SK-N-SH (cell line): ENCODE data around the gene ISM1. TPM values are rescaled to one million over a fixed set of nuclear protein-coding genes. Genes with fewer than 3 reads are reported as not detected.

ENCODE experiments used
- CTCF ChIA-PET: fragments of 300-600, 350-600 bp; formaldehyde crosslinking; extraction: SDS; loops from one replicate; lab custom pipeline; 2021; lab: Yijun Ruan, JAX
- POLR2A ChIA-PET: fragments of 350-600 bp; sonication (Branson Sonifier 250); formaldehyde crosslinking; extraction: SDS; loops from one replicate; lab custom pipeline; 2020; ENCODE audit warnings: antibody characterized with exemption, inconsistent platforms; lab: Yijun Ruan, JAX
- DNase-seq: peaks from one replicate; pipeline ENCODE4 v3.0.0; 2012
- H2AFZ ChIP-seq: fragments of 200-600 bp; sonication (generic); 2 replicates; pipeline ENCODE4 v1.8.1; 2016; ENCODE audit warnings: antibody characterized with exemption, mild to moderate bottlenecking, low read depth
- H3F3A ChIP-seq: fragments of 200-600 bp; sonication (generic); replicated peaks from 2 replicates; pipeline ENCODE3; 2016; ENCODE audit warnings: antibody characterized with exemption, mild to moderate bottlenecking; ENCODE audit not compliant: insufficient read depth
- H3K27ac ChIP-seq, 2 experiments: fragments of 200-500 bp in 1 of 2; fragments of 200-600 bp in 1 of 2; sonication (Bioruptor generic) in 1 of 2; sonication (generic), shearing (Covaris generic) in 1 of 2; 2 replicates each; pipeline versions ENCODE4 v1.5.1 to v1.6.1; 2014 to 2016; ENCODE audit warnings: low read depth in 2 of 2, inconsistent platforms in 1 of 2, low read length in 1 of 2, mild to moderate bottlenecking in 1 of 2, mixed read lengths in 1 of 2
- H3K27me3 ChIP-seq: fragments of 200-600 bp; sonication (generic), shearing (Covaris generic); 2 replicates; pipeline ENCODE4 v1.6.1; 2016; ENCODE audit warnings: mixed run types; ENCODE audit not compliant: insufficient read depth
- H3K36me3 ChIP-seq, 2 experiments: fragments of 200-500 bp in 1 of 2; fragments of 200-600 bp in 1 of 2; sonication (Bioruptor generic) in 1 of 2; sonication (generic) in 1 of 2; replicated peaks in 1 of 2; 2 replicates each; pipeline versions ENCODE3 to v1.5.1; 2014 to 2016; ENCODE audit warnings: low read length in 1 of 2, mild to moderate bottlenecking in 1 of 2; ENCODE audit not compliant: insufficient read depth in 2 of 2, control insufficient read depth in 1 of 2
- H3K4me1 ChIP-seq, 2 experiments: fragments of 200-500 bp in 1 of 2; fragments of 200-600 bp in 1 of 2; sonication (Bioruptor generic) in 1 of 2; sonication (generic), shearing (Covaris generic) in 1 of 2; 2 replicates each; pipeline versions ENCODE4 v1.5.1 to v1.6.1; 2014 to 2016; ENCODE audit warnings: low read depth in 1 of 2, low read length in 1 of 2, mixed run types in 1 of 2; ENCODE audit not compliant: insufficient read depth in 2 of 2, control insufficient read depth in 1 of 2
- H3K4me2 ChIP-seq: fragments of 200-600 bp; sonication (generic), shearing (Covaris generic); 2 replicates; pipeline ENCODE4 v1.6.1; 2017; ENCODE audit warnings: mixed run types
- H3K4me3 ChIP-seq, 2 experiments: fragments of 200-500 bp in 1 of 2; fragments of 200-600 bp in 1 of 2; sonication (Bioruptor generic) in 1 of 2; sonication (generic), shearing (Covaris generic) in 1 of 2; 2 replicates each; pipeline versions ENCODE4 v1.5.1 to v1.8.1; 2014 to 2016; ENCODE audit warnings: low read depth in 2 of 2, inconsistent platforms in 1 of 2, low read length in 1 of 2, mild to moderate bottlenecking in 1 of 2, mixed read lengths in 1 of 2, moderate library complexity in 1 of 2
- H3K79me2 ChIP-seq: fragments of 200-600 bp; sonication (generic); 2 replicates; pipeline ENCODE4 v1.8.1; 2017; ENCODE audit warnings: mild to moderate bottlenecking; ENCODE audit not compliant: insufficient read depth
- H3K9ac ChIP-seq: fragments of 200-600 bp; sonication (generic); 2 replicates; pipeline ENCODE4 v1.6.1; 2017; ENCODE audit warnings: mixed run types
- H3K9me2 ChIP-seq: fragments of 200-600 bp; sonication (generic); 2 replicates; pipeline ENCODE4 v1.6.1; 2017; ENCODE audit warnings: mixed run types
- H3K9me3 ChIP-seq: fragments of 200-600 bp; sonication (generic); 2 replicates; pipeline ENCODE4 v1.6.1; 2017; ENCODE audit warnings: mixed run types, mild to moderate bottlenecking, moderate library complexity
- H4K20me1 ChIP-seq: fragments of 200-600 bp; sonication (generic); 2 replicates; pipeline ENCODE4 v1.6.1; 2017; ENCODE audit warnings: mild to moderate bottlenecking, mixed run types; ENCODE audit not compliant: insufficient read depth
- CHD2 ChIP-seq: fragments of 150-350 bp; IDR thresholded peaks from 2 replicates; pipeline ENCODE4 v1.6.1; 2018; ENCODE audit warnings: low read length; ENCODE audit not compliant: partially characterized antibody
- EZH2phosphoT487 ChIP-seq: fragments of 200-600 bp; sonication (generic); IDR thresholded peaks from 2 replicates; pipeline ENCODE4 v1.6.1; 2017; ENCODE audit warnings: low read depth, mixed run types, mild to moderate bottlenecking, antibody characterized with exemption, moderate library complexity, borderline replicate concordance
- FOXJ3 ChIP-seq: sonication (generic); formaldehyde crosslinking; IDR thresholded peaks from 2 replicates; pipeline ENCODE4 v1.5.1; 2020; ENCODE audit warnings: mild to moderate bottlenecking, missing genetic modification reagents
- FOXM1 ChIP-seq: IDR thresholded peaks from 2 replicates; pipeline ENCODE4 v1.4.0; 2012; ENCODE audit warnings: low read depth, mild to moderate bottlenecking
- GATA2 ChIP-seq: sonication (generic); formaldehyde crosslinking; IDR thresholded peaks from 2 replicates; pipeline ENCODE4 v1.5.0; 2020; ENCODE audit warnings: mild to moderate bottlenecking, missing genetic modification reagents
- JUND ChIP-seq: IDR thresholded peaks from 2 replicates; pipeline ENCODE4 v1.4.0; 2012
- MAX ChIP-seq: IDR thresholded peaks from 2 replicates; pipeline ENCODE4 v1.4.0; 2012; ENCODE audit warnings: low read depth
- MEF2A ChIP-seq: IDR thresholded peaks from 2 replicates; pipeline ENCODE4 v1.4.0; 2012; ENCODE audit warnings: low read depth, borderline replicate concordance
- NFIC ChIP-seq: IDR thresholded peaks from 2 replicates; pipeline ENCODE4 v1.4.0; 2012; ENCODE audit warnings: borderline replicate concordance
- RAD21 ChIP-seq: IDR thresholded peaks from 2 replicates; pipeline ENCODE4 v1.6.1; 2012; ENCODE audit warnings: mild to moderate bottlenecking, low read length
- RCOR1 ChIP-seq: fragments of 150-350 bp; IDR thresholded peaks from 2 replicates; pipeline ENCODE4 v1.6.1; 2017; ENCODE audit warnings: antibody characterized with exemption, low read length
- RFX5 ChIP-seq: IDR thresholded peaks from 2 replicates; pipeline ENCODE4 v1.6.1; 2012; ENCODE audit warnings: mild to moderate bottlenecking, improper control_type of control experiment, low read length
- RXRA ChIP-seq: IDR thresholded peaks from 2 replicates; pipeline ENCODE4 v1.4.0; 2012; ENCODE audit warnings: low read depth, mild to moderate bottlenecking, borderline replicate concordance
- SIN3A ChIP-seq: IDR thresholded peaks from 2 replicates; pipeline ENCODE4 v1.6.1; 2012; ENCODE audit warnings: low read depth, mild to moderate bottlenecking, low read length, moderate library complexity, borderline replicate concordance
- TEAD4 ChIP-seq: IDR thresholded peaks from 2 replicates; pipeline ENCODE4 v1.4.0; 2012; ENCODE audit warnings: mild to moderate bottlenecking, borderline replicate concordance; ENCODE audit not compliant: insufficient read depth
- USF1 ChIP-seq: IDR thresholded peaks from 2 replicates; pipeline ENCODE4 v1.4.0; 2012; ENCODE audit warnings: low read depth, borderline replicate concordance
- YY1 ChIP-seq: IDR thresholded peaks from 2 replicates; pipeline ENCODE4 v1.4.0; 2012; ENCODE audit warnings: low read depth, mild to moderate bottlenecking
- ZBTB33 ChIP-seq: IDR thresholded peaks from 2 replicates; pipeline ENCODE4 v1.4.0; 2012; ENCODE audit warnings: low read depth, borderline replicate concordance
- WGBS: methylation state at CpG from one replicate; pipeline ENCODE4 v1.1.6; 2017; ENCODE audit warnings: low lambda C conversion rate; 5-methylcytosine and 5-hydroxymethylcytosine counted together
- polyA plus RNA-seq, 3 experiments: library from polyadenylated mRNA; depleted of rRNA; stranded (reverse); fragments of >200 nt; gene quantifications; 2 replicates each; pipeline ENCODE4 v1.2.3, GENCODE V29; 2012

ISM1 gene
- polyA plus RNA-seq, 1 of the 3 experiments (the other 2 are of a cell fraction): not detected

GRCh38 chr20:13238001-13238653, 17.1 kb downstream of the ISM1 start:
- H3F3A ChIP-seq: no peaks in the 10 kb centered on the region
- H3K27me3 ChIP-seq: no peaks in the 10 kb centered on the region
- no peaks in the 10 kb centered on the region for H3K4me1 ChIP-seq
- no peaks in the 10 kb centered on the region for H4K20me1 ChIP-seq
- H3K4me2 ChIP-seq: no peak overlapping the region
- no peak overlapping the region for H3K4me3 ChIP-seq
- CTCF ChIA-PET: no interaction called here
- H3K9me3 ChIP-seq: no peaks in the 10 kb centered on the region
- H2AFZ ChIP-seq: no peak overlapping the region
- DNase-seq: no peak
- no peak overlapping the region for H3K27ac ChIP-seq
- no peak overlapping the region for H3K9ac ChIP-seq
- H3K36me3 ChIP-seq: no peaks in the 10 kb centered on the region
- 3% methylated on average over 2 of the region's 2 CpGs for WGBS
- no peaks in the 10 kb centered on the region for H3K79me2 ChIP-seq
- TF ChIP-seq TEAD4 (no peak), RCOR1 (no peak), YY1 (no peak), SIN3A (no peak), GATA2 (no peak), NFIC (no peak), ZBTB33 (no peak), RFX5 (no peak), JUND (no peak), USF1 (no peak), EZH2phosphoT487 (no peak), MAX (no peak), RAD21 (no peak), FOXJ3 (CRISPR knock-in tag) (no peak), CHD2 (no peak), MEF2A (no peak), FOXM1 (no peak), RXRA (no peak)
- no peaks in the 10 kb centered on the region for H3K9me2 ChIP-seq
- POLR2A ChIA-PET: no interaction called here
